GM12865 (cell line): ENCODE data around the gene SH3TC1.

Experiments
- DNase-seq: peaks from one replicate; pipeline ENCODE4 v3.0.0; 2010; ENCODE audit warnings: low read depth
- H3K4me3 ChIP-seq: 2 replicates; pipeline ENCODE4 v1.5.1; 2011; ENCODE audit warnings: mild to moderate bottlenecking, low read depth, low read length, control low read depth
- TF ChIP-seq, protein P1 (sequence below): IDR thresholded peaks from 2 replicates; pipeline ENCODE4 v1.5.1; 2011; ENCODE audit warnings: low read length, control low read depth, low read depth, inconsistent platforms; ENCODE audit not compliant: insufficient read depth; ENCODE audit errors: missing control alignments

The SH3TC1 gene

DNA sequence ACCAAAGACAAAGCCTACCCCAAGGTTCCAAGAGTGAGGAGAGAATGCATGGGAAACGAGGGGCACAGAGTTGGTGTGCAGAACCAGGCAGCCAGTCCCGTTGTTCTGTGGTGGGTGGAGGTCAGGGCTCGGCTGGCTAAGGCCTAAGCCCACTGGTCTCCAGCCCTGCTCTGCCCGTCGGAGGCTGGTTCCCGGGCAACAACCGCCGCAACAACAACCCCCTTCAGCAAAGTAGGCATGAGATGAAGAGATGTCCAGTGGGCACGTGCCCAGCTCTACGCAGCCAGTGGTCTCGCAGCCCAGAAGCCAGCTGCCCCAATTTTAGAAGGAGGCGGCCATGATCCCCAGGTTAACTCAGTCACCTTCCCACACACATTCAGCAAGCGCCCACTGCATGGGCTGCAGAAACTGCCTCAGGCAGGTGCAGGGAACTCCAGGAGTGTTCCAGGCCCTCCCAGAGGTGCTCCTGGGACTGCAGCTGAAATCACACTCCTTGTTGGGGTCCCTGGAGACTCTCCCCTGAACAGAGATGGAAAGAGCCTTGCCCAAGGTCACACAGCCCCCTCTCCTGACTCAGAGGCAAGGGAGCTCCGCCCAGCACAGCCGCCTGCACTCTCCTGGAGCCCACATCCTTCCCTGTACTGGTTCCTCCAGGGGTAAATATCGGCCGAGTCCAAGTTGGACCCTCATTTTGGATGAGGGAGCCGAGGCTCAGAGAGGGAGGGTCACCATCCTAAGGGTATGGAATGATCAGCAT lies 45.1 kb downstream of the SH3TC1 start:
- TF ChIP-seq, protein P1, sequence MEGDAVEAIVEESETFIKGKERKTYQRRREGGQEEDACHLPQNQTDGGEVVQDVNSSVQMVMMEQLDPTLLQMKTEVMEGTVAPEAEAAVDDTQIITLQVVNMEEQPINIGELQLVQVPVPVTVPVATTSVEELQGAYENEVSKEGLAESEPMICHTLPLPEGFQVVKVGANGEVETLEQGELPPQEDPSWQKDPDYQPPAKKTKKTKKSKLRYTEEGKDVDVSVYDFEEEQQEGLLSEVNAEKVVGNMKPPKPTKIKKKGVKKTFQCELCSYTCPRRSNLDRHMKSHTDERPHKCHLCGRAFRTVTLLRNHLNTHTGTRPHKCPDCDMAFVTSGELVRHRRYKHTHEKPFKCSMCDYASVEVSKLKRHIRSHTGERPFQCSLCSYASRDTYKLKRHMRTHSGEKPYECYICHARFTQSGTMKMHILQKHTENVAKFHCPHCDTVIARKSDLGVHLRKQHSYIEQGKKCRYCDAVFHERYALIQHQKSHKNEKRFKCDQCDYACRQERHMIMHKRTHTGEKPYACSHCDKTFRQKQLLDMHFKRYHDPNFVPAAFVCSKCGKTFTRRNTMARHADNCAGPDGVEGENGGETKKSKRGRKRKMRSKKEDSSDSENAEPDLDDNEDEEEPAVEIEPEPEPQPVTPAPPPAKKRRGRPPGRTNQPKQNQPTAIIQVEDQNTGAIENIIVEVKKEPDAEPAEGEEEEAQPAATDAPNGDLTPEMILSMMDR = no peak
- no peak overlapping the region for H3K4me3 ChIP-seq
- DNase-seq = no peak

DNA sequence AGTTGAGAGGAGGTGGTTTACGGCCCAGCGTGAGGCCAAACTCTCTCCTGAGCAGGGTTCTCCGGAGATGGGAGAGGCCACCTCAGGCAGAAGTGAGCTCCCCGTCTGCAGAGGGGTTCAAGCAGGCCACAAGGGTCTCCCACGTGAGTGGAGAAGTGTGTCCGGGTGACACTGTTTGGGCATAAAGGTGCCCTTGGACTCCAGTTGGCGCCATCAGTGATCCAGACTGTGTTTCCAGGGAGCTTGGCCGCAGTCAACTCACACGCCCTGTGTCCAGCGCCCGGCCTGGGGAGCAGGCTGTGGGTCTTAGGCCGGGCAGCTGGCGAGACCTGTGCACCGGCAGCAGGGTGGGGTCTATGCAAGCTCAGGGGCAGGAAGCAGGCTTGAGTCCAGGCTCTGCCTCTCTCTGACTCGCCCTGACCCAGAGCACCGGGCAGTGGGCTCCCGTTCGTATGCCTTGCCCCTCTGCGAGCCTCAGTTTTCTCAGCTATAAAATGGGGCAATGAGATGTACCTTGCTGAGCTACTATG lies 45.9 kb downstream of the SH3TC1 start:
- no peak overlapping the region for H3K4me3 ChIP-seq
- no peak for DNase-seq
- TF ChIP-seq, protein P1 = no peak

DNA sequence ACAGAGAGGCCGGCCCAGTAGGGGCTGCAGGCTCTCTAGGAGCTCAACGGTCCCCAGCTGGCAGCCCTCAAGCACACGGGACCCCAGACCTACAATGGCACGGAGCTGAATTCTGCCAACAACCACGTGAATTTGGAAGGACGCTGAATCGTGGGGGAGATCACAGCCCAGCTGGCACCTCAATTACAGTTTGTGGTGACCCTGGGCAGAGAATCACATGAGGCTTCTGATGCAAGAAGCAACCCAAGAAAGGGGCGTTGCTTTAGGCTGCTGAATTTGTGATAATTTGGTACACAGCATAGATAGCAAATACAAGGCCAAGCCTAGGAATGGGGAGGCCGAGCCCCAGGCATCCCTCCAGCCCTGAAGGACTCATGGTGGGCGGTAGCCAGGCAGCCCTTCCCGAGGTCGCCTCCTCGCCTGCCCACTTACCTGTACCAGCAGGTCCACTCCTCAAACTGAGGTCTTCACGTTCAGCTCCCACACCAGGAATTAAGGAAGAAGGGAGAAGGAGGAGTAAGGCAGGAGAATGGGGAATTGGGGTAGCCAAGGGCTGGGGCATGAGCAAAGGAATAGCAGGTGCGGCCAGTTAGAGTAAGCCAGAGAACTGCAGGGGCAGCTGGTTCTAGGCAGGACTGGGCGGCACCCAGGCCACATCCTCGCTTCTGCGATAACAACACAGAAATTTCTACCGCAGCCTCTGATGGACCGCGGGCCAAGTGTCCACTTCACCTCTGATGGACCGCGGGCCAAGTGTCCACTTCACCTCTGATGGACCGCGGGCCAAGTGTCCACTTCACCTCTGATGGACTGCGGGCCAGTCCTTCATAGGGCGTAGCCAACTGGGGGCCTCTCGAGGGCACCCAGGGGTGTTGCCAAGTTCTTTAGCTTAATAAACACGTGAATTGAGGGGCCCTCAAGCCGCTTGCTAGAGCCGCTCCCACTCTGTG lies 47.1 kb downstream of the SH3TC1 start:
- no peak for DNase-seq
- H3K4me3 ChIP-seq = no peak overlapping the region
- TF ChIP-seq, protein P1 = no peak

DNA sequence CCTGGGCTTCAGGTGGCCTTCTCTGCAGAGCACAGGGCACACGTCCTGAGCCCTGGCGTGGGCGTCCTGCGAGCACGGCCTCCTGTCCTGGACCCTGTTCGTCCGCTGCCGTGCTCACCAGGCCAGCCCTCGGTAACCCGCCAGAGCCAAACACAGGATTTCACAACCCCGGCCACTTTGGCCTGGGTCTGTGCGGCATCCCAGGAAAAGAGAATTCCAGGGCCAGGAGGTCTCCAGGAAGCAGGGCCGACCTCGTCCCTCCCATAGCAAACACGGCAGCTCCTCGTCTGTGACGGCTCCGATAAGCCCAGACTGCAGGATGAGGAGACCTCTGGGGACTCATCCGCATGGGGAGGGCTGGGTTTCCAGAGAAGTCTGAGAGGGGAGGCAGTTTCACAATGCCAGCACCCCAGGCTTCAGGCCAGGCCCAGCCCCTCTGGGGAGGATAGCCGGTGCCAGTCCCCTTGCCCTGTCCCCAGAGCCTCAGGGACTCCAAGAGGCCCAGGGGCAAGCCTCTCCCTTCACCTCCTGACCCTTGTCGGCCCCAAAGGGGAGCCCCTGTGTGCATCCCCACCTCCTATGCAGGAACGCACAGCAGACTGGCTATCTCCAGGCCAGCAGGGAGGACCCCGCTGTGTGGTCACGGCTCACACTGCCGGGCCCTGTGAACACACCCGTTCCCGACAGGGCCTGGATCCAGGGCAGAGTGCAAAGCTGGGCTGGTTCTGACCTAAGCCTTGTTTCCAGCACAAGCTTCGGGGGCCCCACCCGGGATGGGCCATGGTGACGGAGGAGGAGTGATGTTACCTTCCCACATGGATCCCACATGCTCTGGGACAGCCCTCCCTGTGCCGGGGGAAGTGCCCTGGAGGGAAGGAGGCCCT lies 48.2 kb downstream of the SH3TC1 start:
- TF ChIP-seq, protein P1 = no peak
- DNase-seq = no peak
- H3K4me3 ChIP-seq = no peak overlapping the region

DNA sequence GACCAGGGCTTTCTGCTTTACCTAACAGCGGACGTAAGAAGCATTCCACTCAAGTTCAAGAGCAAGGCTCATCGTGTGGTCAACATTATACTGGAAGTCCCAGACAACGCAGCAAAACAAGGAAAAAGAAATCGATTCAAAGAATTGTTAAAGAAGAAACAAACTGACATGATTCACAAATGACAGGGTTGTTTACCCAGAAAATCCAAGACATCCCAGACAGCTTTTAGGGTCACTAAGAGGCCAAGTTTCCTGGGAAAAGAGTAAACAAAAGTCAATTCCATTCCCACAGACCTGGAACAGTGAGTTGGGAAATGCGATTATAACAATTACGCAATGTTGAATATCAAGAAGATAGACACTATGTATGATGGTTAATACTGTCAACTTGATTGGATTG lies 49.0 kb downstream of the SH3TC1 start:
- DNase-seq = no peak
- TF ChIP-seq, protein P1 = no peak
- no peak overlapping the region for H3K4me3 ChIP-seq

DNA sequence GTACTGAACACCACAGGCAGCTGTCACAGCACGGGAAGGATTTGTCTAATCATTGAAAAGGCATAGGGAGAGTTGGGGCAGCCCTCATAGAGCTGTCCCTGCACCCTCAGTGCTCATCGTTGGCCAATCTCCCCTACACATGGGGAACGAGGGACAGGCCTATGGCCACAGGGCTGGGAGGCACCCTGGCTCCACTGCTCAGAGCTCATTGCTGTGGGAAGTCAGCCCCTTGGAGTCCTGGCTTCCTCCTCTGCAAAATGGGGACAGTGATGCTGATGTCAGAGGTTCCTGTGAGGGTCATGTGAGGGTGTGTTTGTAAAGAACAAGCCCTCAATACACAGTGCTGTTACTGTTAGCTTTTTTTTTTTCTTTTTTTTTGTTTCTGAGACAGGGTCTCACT lies 51.1 kb downstream of the SH3TC1 start:
- no peak overlapping the region for H3K4me3 ChIP-seq
- DNase-seq = no peak
- TF ChIP-seq, protein P1 = no peak
